ENCODE measurements around the gene PIK3C2B. TPM values are rescaled to one million over a fixed set of nuclear protein-coding genes. Genes with fewer than 3 reads are reported as not detected.

PIK3C2B gene
- total and polyA plus RNA-seq, 4 experiments from 2014 or later, result 0.13 to 46.9 (median 23.7) TPM

DNA sequence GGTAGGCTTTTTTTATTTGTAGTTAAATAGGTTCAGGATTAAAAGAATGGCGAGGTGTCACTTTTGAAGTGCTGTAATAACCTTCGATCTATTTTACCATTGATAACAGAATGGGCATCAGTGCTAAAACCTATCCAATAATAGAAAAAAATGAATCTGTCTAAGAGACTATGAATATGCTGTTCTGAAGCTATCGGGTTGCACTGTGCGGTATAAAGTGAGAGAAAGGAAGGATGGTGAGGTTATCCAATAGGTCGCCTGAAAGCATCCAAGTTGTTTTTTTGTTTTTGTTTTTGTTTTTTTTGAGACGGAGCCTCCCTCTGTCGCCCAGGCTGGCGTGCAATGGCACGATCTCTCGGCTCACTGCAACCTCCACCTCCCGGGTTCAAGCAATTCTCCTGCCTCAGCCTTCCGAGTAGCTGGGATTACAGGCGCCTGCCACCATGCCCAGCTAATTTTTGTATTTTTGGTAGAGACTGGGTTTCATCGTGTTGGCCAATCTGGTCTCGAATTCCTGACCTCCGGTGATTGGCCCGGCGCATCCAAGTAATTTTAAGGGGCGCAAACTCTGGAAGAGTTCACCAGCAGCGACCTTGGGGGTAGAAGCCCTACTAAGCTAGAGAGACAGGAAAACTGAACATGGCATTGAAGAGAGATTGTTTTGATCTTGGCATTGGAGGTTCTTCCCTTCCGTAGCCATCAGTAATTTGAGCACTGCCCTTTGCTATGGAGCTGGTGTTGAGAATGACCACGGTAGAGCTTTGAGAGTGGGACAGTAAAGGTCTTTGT, 12.9 kb upstream of the PIK3C2B start:
- DNase-seq, result peak in 1 of 5 donors; percentile 50
- H3K36me3 ChIP-seq (ENCODE audit: insufficient read depth, low read length), result no peaks in the 10 kb centered on the region
- Mint-ChIP-seq H3K27me3 (peaks cover 2 to 13% of the 10 kb centered on the region in 2 donors), H3K36me3 (peaks cover 0 to 22% of the 10 kb centered on the region in 2 donors), H3K9me3 (peaks cover 0 to 13% (median 3%) of the 10 kb centered on the region in 8 donors), H3K27ac (peak overlapping the region; percentile 87 to 100 (median 99)), H3K4me3 (peak overlapping the region; percentile 86 to 97 (median 92)), H3K4me1 (peaks cover 23 to 51% (median 36%) of the 10 kb centered on the region in 4 donors)
- H3K27ac ChIP-seq (ENCODE audit: low read depth, low read length), result peak overlapping the region; percentile 78
- peak overlapping the region; percentile 53 to 83 for H3K4me3 ChIP-seq (ENCODE audit: low read length in 2 of 2)
- ChIA-PET CTCF (ENCODE audit: partially characterized antibody) (interaction anchor here (0.9 to 21.3 kb wide), 15 partner anchors 9 to 299 kb away, joined by 3 to 1077 read pairs (median 5); partner anchors contain the start of genes MDM4 and PIK3C2B), POLR2A (ENCODE audit: partially characterized antibody) (interaction anchor here (0.6 to 5.4 kb wide), 20 partner anchors 10 to 1183 kb away, joined by 3 to 208 read pairs (median 5); partner anchors contain the start of genes MDM4 and PIK3C2B)
- H3K4me1 ChIP-seq (ENCODE audit: insufficient read depth, low read length), result peaks cover 35% of the 10 kb centered on the region
- H3K27me3 ChIP-seq (ENCODE audit: insufficient read depth, low read length), result no peaks in the 10 kb centered on the region
- no peaks in the 10 kb centered on the region for H3K9me3 ChIP-seq (ENCODE audit: control insufficient read depth in 1 of 2, low read length in 2 of 2)
- intact Hi-C loops (cut with micrococcal nuclease), result loop anchor here (1.0 to 5.0 kb wide), 3 partner anchors 9 to 300 kb away; partner anchors contain the start of genes MDM4 and PPP1R15B

DNA sequence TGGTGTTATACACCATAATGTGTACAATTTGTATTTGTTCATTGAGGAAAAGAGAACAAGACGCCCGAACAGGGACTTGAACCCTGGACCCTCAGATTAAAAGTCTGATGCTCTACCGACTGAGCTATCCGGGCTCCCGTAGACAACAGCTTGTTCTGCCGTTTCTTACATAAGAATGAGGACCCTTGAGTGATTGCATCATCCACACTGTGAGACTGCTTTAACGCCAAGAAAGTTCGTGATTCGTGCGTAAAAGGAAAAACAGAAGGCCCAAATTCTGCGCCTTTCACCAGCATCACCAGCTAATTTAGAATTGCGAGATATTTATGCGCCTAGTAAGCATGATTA, 12.3 kb upstream of the PIK3C2B start:
- H3K4me3 ChIP-seq (ENCODE audit: low read length in 2 of 2), result peak overlapping the region; percentile 53 to 83
- ChIA-PET CTCF (ENCODE audit: partially characterized antibody) (interaction anchor here (0.6 to 21.3 kb wide), 21 partner anchors 8 to 300 kb away, joined by 3 to 1077 read pairs (median 5); partner anchors contain the start of genes MDM4 and PIK3C2B), POLR2A (ENCODE audit: partially characterized antibody) (interaction anchor here (0.6 to 5.4 kb wide), 23 partner anchors 9 to 1182 kb away, joined by 3 to 208 read pairs (median 5); partner anchors contain the start of genes MDM4 and PIK3C2B)
- H3K27ac ChIP-seq (ENCODE audit: low read depth, low read length), result peak overlapping the region; percentile 78
- Mint-ChIP-seq H3K4me3 (peak overlapping the region; percentile 86 to 97 (median 92)), H3K27me3 (peaks cover 2 to 13% of the 10 kb centered on the region in 2 donors), H3K27ac (peak overlapping the region; percentile 87 to 100 (median 99)), H3K4me1 (peaks cover 21 to 45% (median 33%) of the 10 kb centered on the region in 4 donors), H3K36me3 (peaks cover 0 to 22% of the 10 kb centered on the region in 2 donors), H3K9me3 (peaks cover 0 to 13% (median 3%) of the 10 kb centered on the region in 8 donors)
- DNase-seq, result peak; percentile 93 to 94 (median 94)
- no peaks in the 10 kb centered on the region for H3K9me3 ChIP-seq (ENCODE audit: control insufficient read depth in 1 of 2, low read length in 2 of 2)
- peaks cover 29% of the 10 kb centered on the region for H3K4me1 ChIP-seq (ENCODE audit: insufficient read depth, low read length)
- intact Hi-C loops (cut with micrococcal nuclease), result loop anchor here (1.0 to 5.0 kb wide), 5 partner anchors 9 to 300 kb away; partner anchors contain the start of genes MDM4 and PPP1R15B
- no peaks in the 10 kb centered on the region for H3K36me3 ChIP-seq (ENCODE audit: insufficient read depth, low read length)
- no peaks in the 10 kb centered on the region for H3K27me3 ChIP-seq (ENCODE audit: insufficient read depth, low read length)

DNA sequence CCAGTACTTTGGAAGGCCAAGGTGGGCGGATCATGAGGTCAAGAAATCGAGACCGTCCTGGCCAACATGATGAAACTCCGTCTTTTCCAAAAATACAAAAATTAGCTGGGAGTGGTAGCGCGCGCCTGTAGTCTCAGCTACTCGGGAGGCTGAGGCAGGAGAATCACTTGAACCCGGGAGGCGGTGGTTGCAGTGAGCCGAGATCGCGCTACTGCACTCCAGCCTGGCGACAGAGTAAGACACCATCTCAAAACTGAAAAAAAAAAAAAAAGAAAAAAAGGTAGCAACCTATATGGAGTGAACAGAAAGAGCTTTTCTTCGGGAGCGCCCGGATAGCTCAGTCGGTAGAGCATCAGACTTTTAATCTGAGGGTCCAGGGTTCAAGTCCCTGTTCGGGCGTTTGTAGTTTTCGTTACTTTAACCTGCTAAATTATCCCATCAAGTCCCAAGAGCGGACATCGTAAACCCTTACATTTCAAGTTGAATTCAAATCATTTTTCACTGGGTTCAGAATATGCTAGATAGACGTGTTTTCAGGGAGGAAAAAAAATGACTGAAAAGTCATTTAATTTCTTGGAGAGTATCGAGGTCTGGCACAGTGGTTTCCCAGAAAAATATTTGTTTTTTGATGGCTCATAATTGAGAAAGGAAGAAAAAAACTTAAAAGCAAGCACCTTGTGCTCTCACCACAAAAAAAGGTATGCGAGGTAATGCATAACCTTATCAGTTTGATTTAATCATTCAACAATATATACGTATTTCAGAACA, 11.8 kb upstream of the PIK3C2B start:
- H3K9me3 Mint-ChIP-seq, result peaks cover 0 to 13% (median 3%) of the 10 kb centered on the region in 8 donors
- H3K27ac Mint-ChIP-seq, result peak overlapping the region; percentile 87 to 100 (median 99)
- peak; percentile 81 to 84 (median 83) for DNase-seq
- peaks cover 21 to 44% (median 30%) of the 10 kb centered on the region in 4 donors for H3K4me1 Mint-ChIP-seq
- ChIA-PET POLR2A (ENCODE audit: partially characterized antibody) (interaction anchor here (0.7 to 5.4 kb wide), 23 partner anchors 9 to 1182 kb away, joined by 3 to 208 read pairs (median 5); partner anchors contain the start of genes MDM4 and PIK3C2B), CTCF (ENCODE audit: partially characterized antibody) (interaction anchor here (0.6 to 21.3 kb wide), 21 partner anchors 10 to 305 kb away, joined by 3 to 1077 read pairs (median 5); partner anchors contain the start of genes MDM4 and PIK3C2B)
- Histone ChIP-seq H3K9me3 (ENCODE audit: control insufficient read depth in 1 of 2, low read length in 2 of 2) (no peaks in the 10 kb centered on the region), H3K4me1 (ENCODE audit: insufficient read depth, low read length) (peaks cover 23% of the 10 kb centered on the region), H3K27me3 (ENCODE audit: insufficient read depth, low read length) (no peaks in the 10 kb centered on the region), H3K27ac (ENCODE audit: low read depth, low read length) (peak overlapping the region; percentile 78), H3K36me3 (ENCODE audit: insufficient read depth, low read length) (no peaks in the 10 kb centered on the region), H3K4me3 (ENCODE audit: low read length in 2 of 2) (peak overlapping the region; percentile 31 to 53)
- H3K27me3 Mint-ChIP-seq, result peaks cover 2 to 13% of the 10 kb centered on the region in 2 donors
- peak overlapping the region; percentile 86 to 97 (median 92) for H3K4me3 Mint-ChIP-seq
- H3K36me3 Mint-ChIP-seq, result peaks cover 0 to 22% of the 10 kb centered on the region in 2 donors
- intact Hi-C loops (cut with micrococcal nuclease), result loop anchor here (1.0 to 5.0 kb wide), 3 partner anchors 15 to 301 kb away; no protein-coding TSS in a partner anchor

DNA sequence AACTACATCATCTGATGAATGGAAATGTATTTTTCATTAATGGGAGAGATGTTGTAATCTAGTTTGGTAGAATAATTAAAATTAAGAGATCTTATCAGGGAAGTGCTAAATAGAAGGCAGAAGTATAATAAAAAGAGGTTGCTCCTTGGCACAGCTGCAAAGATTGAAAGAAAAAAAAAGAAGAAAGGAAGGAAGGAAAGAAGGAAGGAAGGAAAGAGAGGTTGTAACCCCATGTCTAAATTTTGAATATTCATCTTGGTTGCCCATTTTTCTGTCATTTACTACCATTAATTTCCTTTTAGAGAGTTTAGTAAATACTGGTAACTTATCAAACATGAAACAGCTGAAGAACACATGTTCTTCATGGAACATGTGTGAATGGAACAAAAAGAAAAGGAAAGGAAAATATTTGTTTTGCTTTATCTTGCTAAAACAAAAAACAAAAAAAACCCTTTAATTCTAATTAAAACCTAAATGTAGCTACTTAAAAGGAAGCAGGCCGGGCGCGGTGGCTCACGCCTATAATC, 11.1 kb upstream of the PIK3C2B start:
- DNase-seq, result no peak
- peak overlapping the region; percentile 31 to 53 for H3K4me3 ChIP-seq (ENCODE audit: low read length in 2 of 2)
- CTCF ChIA-PET (ENCODE audit: partially characterized antibody), result interaction anchor here (0.8 to 21.3 kb wide), 16 partner anchors 11 to 305 kb away, joined by 3 to 1077 read pairs (median 6); partner anchors contain the start of genes MDM4 and PIK3C2B

DNA sequence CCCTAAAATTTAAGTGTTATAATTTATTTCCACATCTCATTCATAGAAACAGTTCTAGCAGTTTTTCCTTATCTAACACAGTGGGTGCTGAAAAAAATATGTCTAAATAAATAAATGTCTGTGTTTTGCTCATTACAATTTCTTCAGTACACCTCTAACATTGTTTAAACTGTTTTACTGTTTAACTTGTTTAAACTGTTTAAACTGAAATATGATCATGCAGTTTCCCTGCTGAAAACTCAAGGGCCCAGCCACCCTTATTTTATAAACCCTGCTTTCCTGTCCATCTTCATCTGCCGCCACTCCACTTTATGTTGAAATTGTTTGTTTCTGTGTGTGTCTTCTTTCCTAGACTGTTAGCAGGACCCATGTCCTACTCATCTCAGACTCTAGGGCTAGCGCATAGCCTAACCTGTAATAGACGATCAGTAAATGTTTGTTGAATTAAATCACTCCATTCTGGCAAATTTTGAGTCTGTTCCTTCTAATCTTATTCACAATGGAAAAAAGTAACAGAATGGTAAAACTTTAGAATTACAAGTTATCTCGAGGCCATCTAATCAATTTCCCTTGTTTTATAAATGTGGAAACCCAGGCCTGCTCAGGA, 9.4 kb upstream of the PIK3C2B start:
- H3K27ac ChIP-seq (ENCODE audit: low read depth, low read length), result no peak overlapping the region
- POLR2A ChIA-PET (ENCODE audit: partially characterized antibody), result interaction anchor here (1.0 to 5.4 kb wide), 6 partner anchors 9 to 73 kb away, joined by 3 to 208 read pairs (median 18); partner anchors contain the start of gene MDM4
- H3K4me3 ChIP-seq (ENCODE audit: low read length in 2 of 2), result no peak overlapping the region
- Mint-ChIP-seq H3K27me3 (peaks cover 2 to 13% of the 10 kb centered on the region in 2 donors), H3K9me3 (peaks cover 0 to 13% (median 3%) of the 10 kb centered on the region in 8 donors), H3K4me3 (no peak overlapping the region), H3K36me3 (peaks cover 0 to 22% of the 10 kb centered on the region in 2 donors), H3K4me1 (peaks cover 18 to 37% (median 26%) of the 10 kb centered on the region in 4 donors), H3K27ac (peak overlapping the region in 4 of 7 donors; percentile 4 to 100 (median 80))
- H3K27me3 ChIP-seq (ENCODE audit: insufficient read depth, low read length), result no peaks in the 10 kb centered on the region
- H3K9me3 ChIP-seq (ENCODE audit: control insufficient read depth in 1 of 2, low read length in 2 of 2), result no peaks in the 10 kb centered on the region
- intact Hi-C loops (cut with micrococcal nuclease), result loop anchor here (1.0 to 2.0 kb wide), 4 partner anchors 10 to 341 kb away; partner anchors contain the start of gene PIK3C2B
- peaks cover 19% of the 10 kb centered on the region for H3K4me1 ChIP-seq (ENCODE audit: insufficient read depth, low read length)
- H3K36me3 ChIP-seq (ENCODE audit: insufficient read depth, low read length), result no peaks in the 10 kb centered on the region
- no peak for DNase-seq
- CTCF ChIA-PET (ENCODE audit: partially characterized antibody), result interaction anchor here (0.7 to 21.3 kb wide), 21 partner anchors 9 to 303 kb away, joined by 3 to 1077 read pairs (median 6); partner anchors contain the start of genes MDM4 and PIK3C2B

More for the DNA sequence above, 11.1 kb upstream of the PIK3C2B start:
- peaks cover 0 to 22% of the 10 kb centered on the region in 2 donors for H3K36me3 Mint-ChIP-seq
- peaks cover 0 to 13% (median 3%) of the 10 kb centered on the region in 8 donors for H3K9me3 Mint-ChIP-seq
- peak overlapping the region; percentile 86 to 97 (median 92) for H3K4me3 Mint-ChIP-seq
- intact Hi-C loops (cut with micrococcal nuclease), result loop anchor here (1.0 to 5.0 kb wide), 3 partner anchors 16 to 302 kb away; no protein-coding TSS in a partner anchor
- Histone ChIP-seq H3K36me3 (ENCODE audit: insufficient read depth, low read length) (no peaks in the 10 kb centered on the region), H3K4me1 (ENCODE audit: insufficient read depth, low read length) (peaks cover 19% of the 10 kb centered on the region), H3K27me3 (ENCODE audit: insufficient read depth, low read length) (no peaks in the 10 kb centered on the region), H3K27ac (ENCODE audit: low read depth, low read length) (peak overlapping the region; percentile 78), H3K9me3 (ENCODE audit: control insufficient read depth in 1 of 2, low read length in 2 of 2) (no peaks in the 10 kb centered on the region)
- H3K27ac Mint-ChIP-seq, result peak overlapping the region; percentile 87 to 100 (median 99)
- H3K27me3 Mint-ChIP-seq, result peaks cover 2 to 13% of the 10 kb centered on the region in 2 donors
- peaks cover 18 to 37% (median 26%) of the 10 kb centered on the region in 4 donors for H3K4me1 Mint-ChIP-seq
- POLR2A ChIA-PET (ENCODE audit: partially characterized antibody), result interaction anchor here (0.7 to 5.4 kb wide), 16 partner anchors 8 to 800 kb away, joined by 3 to 208 read pairs (median 10); partner anchors contain the start of genes MDM4 and PIK3C2B

All from CD4-positive, alpha-beta memory T cell (primary cell).